Stimulated activated CD4-positive, alpha-beta T cell treated with anti-CD3 and anti-CD28 coated beads, Interleukin-4, amount 100 ng/mL, for 24 hours (primary cell): ENCODE measurements around the gene CXCL12.

Source experiments
- DNase-seq: peaks from one replicate; pipeline ENCODE4 v3.0.0-alpha.2; 2020

CXCL12 gene

GRCh38 chr10:44362866-44363711 lies 21.8 kb downstream of the CXCL12 start:
- DNase-seq = no peak

- DNase-seq = no peak
These were observed 23.8 kb downstream of the CXCL12 start for GRCh38 chr10:44361109-44361508.

DNA sequence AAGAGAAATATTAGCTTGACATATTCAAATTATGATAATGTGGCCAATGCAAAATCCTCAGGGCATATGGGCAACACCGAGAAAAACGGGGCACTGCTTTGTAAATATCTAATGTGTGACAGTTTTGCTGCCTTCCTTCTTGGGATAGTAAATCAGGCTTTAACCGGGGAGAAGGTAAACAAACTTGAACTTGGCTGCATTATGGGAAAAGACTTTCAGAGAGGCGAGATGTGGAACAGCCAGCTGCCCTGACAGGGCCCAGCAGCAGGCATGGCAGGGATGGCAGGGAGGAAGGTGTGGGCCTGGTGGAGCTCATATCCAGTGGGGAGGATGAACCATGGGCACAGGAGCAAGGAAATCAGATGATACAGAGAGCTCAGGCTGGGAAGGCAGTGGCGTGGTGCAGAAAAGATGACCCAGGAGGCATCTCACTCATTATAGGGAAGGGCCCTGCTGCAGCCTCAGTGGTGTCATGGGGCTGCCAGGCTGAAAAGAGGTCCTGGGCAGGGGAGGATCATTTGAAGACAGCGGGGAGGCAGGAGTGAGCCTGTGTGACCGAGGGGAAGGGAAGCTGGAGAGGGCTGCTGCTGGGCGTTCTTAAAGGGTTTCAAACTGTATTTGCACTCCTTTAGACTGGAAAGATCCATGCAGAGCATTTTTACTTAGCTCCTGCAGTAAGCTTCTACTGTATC lies 26.7 kb downstream of the CXCL12 start:
- no peak for DNase-seq

GRCh38 chr10:44357023-44357540 lies 27.8 kb downstream of the CXCL12 start:
- DNase-seq = no peak

DNA sequence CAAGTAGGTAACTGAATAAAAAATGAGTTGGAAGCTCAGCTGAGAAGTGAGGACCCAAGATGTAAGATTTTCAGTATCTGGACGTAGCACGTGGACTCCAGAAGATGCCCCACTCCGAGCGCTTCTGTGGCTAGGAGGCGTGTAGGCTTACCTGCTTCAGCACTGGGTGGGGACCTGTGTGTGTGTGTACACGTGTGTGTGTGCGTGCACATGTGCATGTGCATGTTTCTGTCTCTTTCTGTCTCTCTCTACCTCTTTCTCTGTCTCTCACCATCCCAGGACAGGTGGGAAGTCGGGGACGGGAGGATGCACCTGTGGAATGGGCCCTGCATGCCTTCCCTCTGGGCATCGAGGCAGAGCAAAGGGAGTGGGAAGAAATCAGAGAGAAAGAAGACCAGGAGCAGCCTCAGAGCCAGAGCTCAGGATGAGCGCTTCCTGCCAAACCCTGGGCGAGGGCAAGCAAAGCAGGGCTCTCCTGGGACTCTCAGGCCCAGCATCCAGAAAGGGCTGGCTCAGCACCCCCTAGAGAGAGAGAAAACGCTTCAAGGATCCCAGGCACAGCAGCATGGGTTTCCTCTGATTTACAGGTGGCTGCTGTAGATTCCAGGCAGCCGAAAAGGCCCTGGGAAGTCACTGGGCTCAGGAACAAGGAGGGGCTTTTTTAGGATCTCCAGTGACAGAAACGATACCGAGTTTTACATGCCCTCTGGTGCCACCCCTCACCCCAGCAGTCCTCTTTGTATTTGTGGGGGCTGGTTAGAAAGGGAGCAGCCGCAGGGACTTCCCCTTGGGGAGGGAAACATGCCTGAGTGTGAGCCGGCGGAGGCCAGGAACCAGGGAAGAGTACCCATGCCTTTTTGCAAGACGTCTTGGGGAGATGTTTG lies 28.5 kb downstream of the CXCL12 start:
- no peak for DNase-seq

- DNase-seq = no peak
These were observed 29.3 kb downstream of the CXCL12 start for GRCh38 chr10:44355630-44356029.

DNA sequence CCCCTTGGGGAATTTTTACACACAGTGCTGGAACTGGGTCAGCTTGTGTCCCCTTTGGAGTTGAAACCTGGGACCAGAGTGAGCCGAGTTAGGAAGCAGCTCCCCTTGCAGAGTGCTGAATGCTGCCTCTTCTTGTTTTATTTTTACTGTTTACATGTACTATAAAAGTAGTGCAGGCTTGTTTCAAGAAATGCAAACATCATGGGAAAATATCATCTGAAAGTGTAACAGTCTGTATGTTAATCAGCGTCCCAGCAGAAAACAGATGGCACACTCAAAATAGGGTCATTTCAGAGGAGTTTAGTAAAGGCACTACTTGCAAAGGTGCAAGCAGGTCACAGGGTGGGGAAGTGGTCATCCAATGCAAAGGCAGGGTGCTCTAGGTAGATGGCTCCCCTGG lies 30.1 kb downstream of the CXCL12 start:
- DNase-seq = no peak

- no peak for DNase-seq
These were observed 31.2 kb downstream of the CXCL12 start for GRCh38 chr10:44353721-44354120.

GRCh38 chr10:44353128-44353390 lies 31.8 kb downstream of the CXCL12 start:
- no peak for DNase-seq

- no peak for DNase-seq
These were observed 32.4 kb downstream of the CXCL12 start for GRCh38 chr10:44352316-44353127.

DNA sequence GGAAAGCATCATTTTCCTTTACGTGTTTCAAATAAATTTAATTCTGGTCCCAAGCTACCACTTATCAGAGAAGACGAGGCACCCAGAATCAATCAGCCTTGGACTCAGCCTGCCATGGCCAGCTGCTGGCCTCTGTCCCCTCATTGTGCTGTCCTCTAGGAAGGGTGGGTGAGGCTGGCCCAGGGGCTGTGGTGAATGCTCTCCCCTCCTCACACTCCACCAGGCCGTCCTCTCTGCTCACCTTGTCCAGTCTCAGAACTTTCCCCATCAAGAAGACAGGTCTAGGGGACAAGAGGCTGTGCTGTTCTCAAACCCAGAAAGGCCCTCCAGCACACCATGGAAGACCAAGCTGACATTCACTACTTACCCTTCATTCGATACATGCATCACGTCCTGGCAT lies 36.4 kb downstream of the CXCL12 start:
- no peak for DNase-seq

GRCh38 chr10:44347609-44348400 lies 37.1 kb downstream of the CXCL12 start:
- DNase-seq = no peak

GRCh38 chr10:44344727-44345126 lies 40.2 kb downstream of the CXCL12 start:
- DNase-seq = no peak

DNA sequence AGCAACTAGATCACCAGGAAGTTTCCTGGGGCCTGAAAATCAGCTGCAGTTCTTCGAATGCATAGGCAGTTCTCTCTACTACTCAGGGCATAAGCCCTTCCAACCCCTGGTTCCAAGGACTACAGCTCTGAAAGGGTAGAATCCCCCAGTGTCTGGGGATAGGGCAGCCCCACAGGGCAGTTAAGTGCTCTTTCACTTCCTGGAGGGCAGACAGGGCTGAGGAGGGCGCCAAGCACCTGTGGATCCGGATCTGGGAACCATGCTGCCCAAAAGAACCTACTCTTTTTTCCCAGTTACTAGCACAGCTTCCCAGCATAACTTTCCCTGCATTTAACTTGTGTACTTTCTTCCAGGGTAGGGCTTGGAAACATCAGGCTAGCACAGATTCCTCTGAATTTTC lies 41.1 kb downstream of the CXCL12 start:
- no peak for DNase-seq

DNA sequence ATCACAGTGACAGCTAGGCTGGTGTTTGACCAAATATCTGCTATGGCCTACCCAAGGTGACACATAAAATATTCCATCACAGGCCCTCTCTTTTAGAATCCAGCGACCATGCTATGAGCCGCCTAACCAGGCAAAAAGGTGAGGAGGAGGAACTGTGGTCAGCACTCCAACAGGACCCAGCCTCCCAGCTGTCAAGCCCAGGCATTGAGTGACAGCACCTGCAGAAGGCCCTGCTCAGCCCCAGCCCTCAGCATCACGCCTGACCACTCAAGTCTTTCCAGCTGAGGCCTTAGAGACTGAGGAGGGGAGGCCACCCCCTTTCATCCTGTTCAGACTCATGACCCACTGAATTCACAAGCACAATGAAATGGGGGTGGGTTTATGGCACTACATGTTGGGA lies 43.0 kb downstream of the CXCL12 start:
- no peak for DNase-seq

- no peak for DNase-seq
These were observed 44.3 kb downstream of the CXCL12 start for GRCh38 chr10:44340557-44340956.

GRCh38 chr10:44339218-44339617 lies 45.7 kb downstream of the CXCL12 start:
- no peak for DNase-seq

- no peak for DNase-seq
These were observed 47.8 kb downstream of the CXCL12 start for GRCh38 chr10:44337081-44337480.

GRCh38 chr10:44335330-44336021 lies 49.4 kb downstream of the CXCL12 start:
- no peak for DNase-seq

- DNase-seq = no peak
These were observed 50.2 kb downstream of the CXCL12 start for GRCh38 chr10:44334621-44335184.

- no peak for DNase-seq
These were observed 50.8 kb downstream of the CXCL12 start for GRCh38 chr10:44334091-44334490.
